Calu3 (cell line): ENCODE data around the gene CAT. TPM values are rescaled to one million over a fixed set of nuclear protein-coding genes. Genes with fewer than 3 reads are reported as not detected.

Experiments
- BruUV-seq: library from RNA; stranded (reverse); fragments of 400-500 nt; replicated peaks from 2 replicates; lab custom pipeline; 2021; lab: Mats Ljungman, UMichigan
- CTCF ChIA-PET: fragments of 300-600 bp; sonication (Branson Sonifier 250); formaldehyde crosslinking; loops from one replicate; lab custom pipeline; 2022; ENCODE audit warnings: antibody characterized with exemption; lab: Charles Lee
- DNase-seq: peaks from one replicate; pipeline ENCODE4 v3.0.0; 2022
- H3K27ac Mint-ChIP-seq: one replicate; pipeline ENCODE4 v1.8.0; 2022; ENCODE audit warnings: mixed read lengths; ENCODE audit not compliant: unreplicated experiment
- H3K27me3 Mint-ChIP-seq: one replicate; pipeline ENCODE4 v1.8.0; 2022; ENCODE audit warnings: mixed read lengths; ENCODE audit not compliant: unreplicated experiment
- H3K36me3 Mint-ChIP-seq: one replicate; pipeline ENCODE4 v1.8.0; 2022; ENCODE audit warnings: mild to moderate bottlenecking, moderate library complexity, mixed read lengths; ENCODE audit not compliant: insufficient read depth, unreplicated experiment
- H3K4me1 Mint-ChIP-seq: one replicate; pipeline ENCODE4 v1.8.0; 2022; ENCODE audit warnings: mild to moderate bottlenecking, low read depth, mixed read lengths; ENCODE audit not compliant: unreplicated experiment
- H3K4me3 Mint-ChIP-seq: one replicate; pipeline ENCODE4 v1.8.0; 2022; ENCODE audit warnings: mild to moderate bottlenecking, low read depth, moderate library complexity, mixed read lengths; ENCODE audit not compliant: unreplicated experiment
- H3K9me3 Mint-ChIP-seq: one replicate; pipeline ENCODE4 v1.8.0; 2022; ENCODE audit warnings: low read depth, mixed read lengths; ENCODE audit not compliant: unreplicated experiment
- intact Hi-C: fragments of 100-400 bp; cut with micrococcal nuclease; formaldehyde crosslinking; loops from one replicate; pipeline ENCODE4 v1.10.0; 2022; ENCODE audit not compliant: unreplicated experiment
- total RNA-seq: library from RNA; stranded (reverse); gene quantifications from 2 replicates; pipeline ENCODE4 v1.2.3, GENCODE V29; 2022
- TF ChIP-seq, protein P1 (sequence below): fragments of 200-600 bp; IDR thresholded peaks from one replicate; pipeline ENCODE4 v1.8.0; 2022; ENCODE audit warnings: antibody characterized with exemption; ENCODE audit not compliant: unreplicated experiment

The CAT gene
- total RNA-seq, 1 experiment from 2014 or later = 54.5 TPM

DNA sequence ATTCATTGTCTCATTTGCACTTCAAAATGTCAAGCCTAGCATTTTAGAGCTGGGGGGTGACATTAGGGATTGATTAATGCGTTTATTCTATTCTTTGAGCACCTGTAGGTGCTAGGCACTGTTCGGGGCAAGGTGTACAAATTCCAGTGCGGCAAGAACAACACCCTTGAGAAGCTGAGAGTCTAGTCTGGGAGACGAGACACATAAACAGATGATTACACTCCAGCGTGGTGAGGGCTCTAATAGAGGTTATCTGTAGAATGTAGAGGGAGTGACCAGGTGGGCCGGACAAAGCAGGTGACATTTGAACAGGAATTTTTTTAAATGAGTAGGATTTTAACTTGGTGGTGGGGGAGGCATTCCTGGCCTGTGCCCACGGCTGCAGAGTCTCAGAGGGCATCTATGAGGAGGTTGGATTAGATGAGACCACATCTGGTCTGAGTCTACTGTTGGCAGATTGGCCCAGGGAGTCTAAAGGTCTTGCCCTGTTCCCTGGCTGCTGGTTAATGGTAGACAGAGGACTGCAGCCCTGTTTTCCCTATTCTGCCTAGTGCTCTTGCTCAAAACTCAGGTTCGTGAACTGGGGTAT, 970 bp downstream of the CAT start:
- TF ChIP-seq, protein P1, sequence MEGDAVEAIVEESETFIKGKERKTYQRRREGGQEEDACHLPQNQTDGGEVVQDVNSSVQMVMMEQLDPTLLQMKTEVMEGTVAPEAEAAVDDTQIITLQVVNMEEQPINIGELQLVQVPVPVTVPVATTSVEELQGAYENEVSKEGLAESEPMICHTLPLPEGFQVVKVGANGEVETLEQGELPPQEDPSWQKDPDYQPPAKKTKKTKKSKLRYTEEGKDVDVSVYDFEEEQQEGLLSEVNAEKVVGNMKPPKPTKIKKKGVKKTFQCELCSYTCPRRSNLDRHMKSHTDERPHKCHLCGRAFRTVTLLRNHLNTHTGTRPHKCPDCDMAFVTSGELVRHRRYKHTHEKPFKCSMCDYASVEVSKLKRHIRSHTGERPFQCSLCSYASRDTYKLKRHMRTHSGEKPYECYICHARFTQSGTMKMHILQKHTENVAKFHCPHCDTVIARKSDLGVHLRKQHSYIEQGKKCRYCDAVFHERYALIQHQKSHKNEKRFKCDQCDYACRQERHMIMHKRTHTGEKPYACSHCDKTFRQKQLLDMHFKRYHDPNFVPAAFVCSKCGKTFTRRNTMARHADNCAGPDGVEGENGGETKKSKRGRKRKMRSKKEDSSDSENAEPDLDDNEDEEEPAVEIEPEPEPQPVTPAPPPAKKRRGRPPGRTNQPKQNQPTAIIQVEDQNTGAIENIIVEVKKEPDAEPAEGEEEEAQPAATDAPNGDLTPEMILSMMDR = no peak
- BruUV-seq = TSS peak; percentile 25
- CTCF ChIA-PET = interaction anchor here (0.5 to 1.5 kb wide), 2 partner anchors 9 to 12 kb away, joined by 3 to 4 read pairs; no protein-coding TSS in a partner anchor
- intact Hi-C loops = no loop called here
- peaks cover 16% of the 10 kb centered on the region for H3K36me3 Mint-ChIP-seq
- no peaks in the 10 kb centered on the region for H3K9me3 Mint-ChIP-seq
- H3K27ac Mint-ChIP-seq = peak overlapping the region; percentile 96
- no peaks in the 10 kb centered on the region for H3K27me3 Mint-ChIP-seq
- peak overlapping the region; percentile 98 for H3K4me3 Mint-ChIP-seq
- DNase-seq = no peak
- peaks cover 17% of the 10 kb centered on the region for H3K4me1 Mint-ChIP-seq

DNA sequence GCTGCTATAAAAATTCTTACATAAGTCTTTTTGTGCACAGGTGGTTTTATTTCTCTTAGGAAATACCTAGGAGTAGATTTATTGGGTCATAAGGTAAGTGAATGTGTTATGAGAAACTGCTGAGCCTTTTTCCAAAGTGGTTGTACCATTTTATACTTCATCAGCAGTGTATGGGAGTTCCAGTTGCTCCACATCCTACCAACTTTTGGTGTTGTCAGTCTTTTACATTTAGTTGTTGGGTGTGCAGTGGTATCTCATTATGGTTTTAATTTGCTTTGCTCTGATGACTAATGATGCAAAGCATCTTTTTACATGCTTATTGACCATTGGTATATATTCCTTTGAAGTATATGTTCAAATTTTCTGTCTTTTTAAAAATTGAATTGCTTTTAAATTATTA, 3.1 kb downstream of the CAT start:
- H3K27me3 Mint-ChIP-seq = no peaks in the 10 kb centered on the region
- H3K27ac Mint-ChIP-seq = no peak overlapping the region
- H3K4me3 Mint-ChIP-seq = no peak overlapping the region
- intact Hi-C loops = no loop called here
- CTCF ChIA-PET = no interaction called here
- H3K9me3 Mint-ChIP-seq = no peaks in the 10 kb centered on the region
- TF ChIP-seq, protein P1 = no peak
- H3K36me3 Mint-ChIP-seq = peaks cover 16% of the 10 kb centered on the region
- no peak for DNase-seq
- H3K4me1 Mint-ChIP-seq = peaks cover 17% of the 10 kb centered on the region
- BruUV-seq = no TSS peak

DNA sequence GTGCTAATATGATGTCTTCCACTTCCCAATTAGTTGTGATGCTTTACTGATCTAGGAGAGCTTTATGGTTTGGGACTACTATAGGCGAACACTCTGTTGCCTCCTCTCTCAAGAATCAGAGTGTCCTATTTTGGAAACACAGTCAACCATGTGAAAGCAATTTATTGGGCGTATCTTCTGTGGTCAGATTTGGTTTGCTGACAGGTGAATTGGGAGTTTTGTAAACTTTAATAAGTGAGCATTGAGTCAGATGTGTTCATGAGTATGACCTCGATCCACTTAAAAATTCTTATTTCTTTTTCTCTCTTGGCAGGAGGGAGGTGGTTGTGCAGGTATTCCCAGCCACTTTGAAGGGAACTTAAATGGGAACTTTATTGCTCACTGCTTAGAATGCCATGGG, 4.4 kb downstream of the CAT start:
- intact Hi-C loops = no loop called here
- no TSS peak for BruUV-seq
- no peaks in the 10 kb centered on the region for H3K9me3 Mint-ChIP-seq
- no peak overlapping the region for H3K4me3 Mint-ChIP-seq
- H3K36me3 Mint-ChIP-seq = peaks cover 15% of the 10 kb centered on the region
- TF ChIP-seq, protein P1 = no peak
- CTCF ChIA-PET = no interaction called here
- no peak for DNase-seq
- H3K4me1 Mint-ChIP-seq = peaks cover 17% of the 10 kb centered on the region
- no peaks in the 10 kb centered on the region for H3K27me3 Mint-ChIP-seq
- H3K27ac Mint-ChIP-seq = no peak overlapping the region

DNA sequence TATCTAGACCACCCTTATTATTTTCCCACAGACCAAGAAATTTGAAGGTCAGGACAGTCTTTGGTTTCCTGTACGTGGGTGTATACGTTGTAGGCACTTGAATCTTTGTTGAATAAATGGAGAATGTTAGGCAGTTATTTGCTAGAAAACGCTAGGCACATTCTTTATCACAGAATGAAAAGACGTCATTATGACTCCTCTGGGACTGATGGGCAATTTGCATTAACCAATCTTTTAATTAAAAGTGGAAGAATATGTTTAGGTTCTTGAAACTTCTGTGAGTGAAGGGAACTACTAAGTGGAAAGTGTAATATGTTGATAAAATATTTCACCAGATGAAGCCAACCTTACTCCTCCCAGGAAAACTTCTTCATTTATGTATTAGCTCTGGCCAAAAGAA, 5.7 kb downstream of the CAT start:
- no TSS peak for BruUV-seq
- Mint-ChIP-seq H3K9me3 (no peaks in the 10 kb centered on the region), H3K27ac (no peak overlapping the region), H3K4me3 (no peak overlapping the region), H3K27me3 (no peaks in the 10 kb centered on the region), H3K4me1 (peaks cover 14% of the 10 kb centered on the region), H3K36me3 (peaks cover 2% of the 10 kb centered on the region)
- TF ChIP-seq, protein P1 = no peak
- CTCF ChIA-PET = interaction anchor here (0.8 kb wide), 1 partner anchor 51 kb away, joined by 3 read pairs; no protein-coding TSS in a partner anchor
- DNase-seq = no peak
- intact Hi-C loops = no loop called here
